Endothelial cell of umbilical vein (primary cell): ENCODE measurements around the gene ZC3H14. TPM values are rescaled to one million over a fixed set of nuclear protein-coding genes. Genes with fewer than 3 reads are reported as not detected.

Experiments used
- BruUV-seq: library from RNA; stranded (reverse); fragments of 400-500 nt; replicated peaks from 2 replicates; lab custom pipeline; 2021; lab: Mats Ljungman, UMichigan
- CTCF ChIA-PET: fragments of 300-600, 350-600 bp; sonication (Branson Sonifier 250); formaldehyde crosslinking; loops from one replicate; lab custom pipeline; 2021; ENCODE audit warnings: antibody characterized with exemption, inconsistent platforms; lab: Charles Lee
- POLR2A ChIA-PET: fragments of 300-600, 350-600 bp; sonication (Branson Sonifier 250); formaldehyde crosslinking; loops from one replicate; lab custom pipeline; 2021; ENCODE audit warnings: antibody characterized with exemption, inconsistent platforms; lab: Charles Lee
- DNase-seq: peaks from one replicate; pipeline ENCODE4 v3.0.0-alpha.2; 2011; ENCODE audit warnings: low read depth, low spot score
- FAIRE-seq: peaks from 2 replicates; lab custom pipeline; 2011; peaks lifted over from hg19 to GRCh38; lab: Jason Lieb, UNC
- H2AFZ ChIP-seq: 2 replicates; pipeline ENCODE4 v1.6.0; 2012; ENCODE audit warnings: low read depth, low read length, control low read depth, inconsistent platforms
- H3K27ac ChIP-seq: 2 replicates; pipeline ENCODE4 v1.5.1; 2011; ENCODE audit warnings: low read depth, mild to moderate bottlenecking, control low read depth, low read length, moderate library complexity; ENCODE audit not compliant: insufficient read depth
- H3K27me3 ChIP-seq, 2 experiments: 2 replicates each; pipeline versions ENCODE4 v1.6.0 to v1.6.1; 2011; ENCODE audit warnings: low read length in 2 of 2, mixed read lengths in 1 of 2; ENCODE audit not compliant: control insufficient read depth in 2 of 2, insufficient read depth in 2 of 2
- H3K36me3 ChIP-seq, 2 experiments: 2 replicates in 1 of 2; 3 replicates in 1 of 2; pipeline ENCODE4 v1.5.1; 2011; ENCODE audit warnings: low read length in 2 of 2, mild to moderate bottlenecking in 1 of 2, moderate library complexity in 1 of 2; ENCODE audit not compliant: control insufficient read depth in 2 of 2, insufficient read depth in 2 of 2; ENCODE audit errors: extremely low read depth in 1 of 2
- H3K4me1 ChIP-seq: 3 replicates; pipeline ENCODE4 v1.5.1; 2011; ENCODE audit warnings: mild to moderate bottlenecking, low read length; ENCODE audit not compliant: control insufficient read depth, insufficient read depth; ENCODE audit errors: extremely low read depth
- H3K4me2 ChIP-seq: 2 replicates; pipeline ENCODE4 v1.6.1; 2011; ENCODE audit warnings: low read length, control low read depth, mixed read lengths; ENCODE audit not compliant: insufficient read depth
- H3K4me3 ChIP-seq, 3 experiments: fragments of 200-600 bp in 1 of 3; sonication (generic), shearing (Covaris generic) in 1 of 3; replicated peaks in 1 of 3; 2 replicates each; pipeline ENCODE4 v1.5.1; 2011 to 2016; ENCODE audit warnings: control low read depth in 3 of 3, low read length in 3 of 3, mild to moderate bottlenecking in 2 of 3, inconsistent platforms in 1 of 3, low read depth in 1 of 3, moderate library complexity in 1 of 3; ENCODE audit not compliant: insufficient read depth in 1 of 3
- H3K79me2 ChIP-seq: 2 replicates; pipeline ENCODE4 v1.6.0; 2012; ENCODE audit warnings: low read length, inconsistent platforms; ENCODE audit not compliant: control insufficient read depth, insufficient read depth
- H3K9ac ChIP-seq: replicated peaks from 2 replicates; pipeline ENCODE3; 2011; ENCODE audit warnings: low read length, control low read depth; ENCODE audit not compliant: insufficient read depth; ENCODE audit errors: extremely low read depth
- H3K9me1 ChIP-seq: replicated peaks from 3 replicates; pipeline ENCODE4 v1.6.0; 2011; ENCODE audit warnings: mild to moderate bottlenecking, low read length; ENCODE audit not compliant: control insufficient read depth, insufficient read depth; ENCODE audit errors: extremely low read depth
- H3K9me3 ChIP-seq: replicated peaks from 2 replicates; pipeline ENCODE4 v1.5.1; 2012; ENCODE audit warnings: low read length, inconsistent platforms; ENCODE audit not compliant: control insufficient read depth, insufficient read depth
- H4K20me1 ChIP-seq: replicated peaks from 2 replicates; pipeline ENCODE3; 2011; ENCODE audit warnings: mild to moderate bottlenecking, low read length; ENCODE audit not compliant: control insufficient read depth, insufficient read depth; ENCODE audit errors: extremely low read depth
- CTCF ChIP-seq, 2 donors: IDR thresholded peaks; 1 replicate in 1 of 2; 2 replicates in 1 of 2; pipeline ENCODE4 v1.5.1; 2011; ENCODE audit warnings: low read length in 2 of 2, mild to moderate bottlenecking in 2 of 2, moderate library complexity in 2 of 2, control low read depth in 1 of 2, inconsistent platforms in 1 of 2, low read depth in 1 of 2; ENCODE audit not compliant: insufficient read depth in 1 of 2; ENCODE audit errors: extremely low read depth in 1 of 2
- EZH2 ChIP-seq: IDR thresholded peaks from 2 replicates; pipeline ENCODE4 v1.6.1; 2012; ENCODE audit warnings: borderline replicate concordance, low read depth, mild to moderate bottlenecking, moderate library complexity, low read length, inconsistent platforms; ENCODE audit not compliant: severe bottlenecking
- FOS ChIP-seq: IDR thresholded peaks from 2 replicates; pipeline ENCODE4 v1.6.1; 2011; ENCODE audit warnings: mild to moderate bottlenecking, low read length, moderate library complexity, borderline replicate concordance; ENCODE audit not compliant: insufficient read depth
- GATA2 ChIP-seq: IDR thresholded peaks from 2 replicates; pipeline ENCODE4 v1.7.0; 2011; ENCODE audit warnings: low read depth, mild to moderate bottlenecking, moderate library complexity, mixed read lengths, low read length; ENCODE audit not compliant: insufficient read length, insufficient read depth
- JUN ChIP-seq: IDR thresholded peaks from 2 replicates; pipeline ENCODE4 v1.6.1; 2011; ENCODE audit warnings: borderline replicate concordance, low read depth; ENCODE audit not compliant: insufficient read length, insufficient read depth
- MAX ChIP-seq: IDR thresholded peaks from 2 replicates; pipeline ENCODE4 v1.6.1; 2011; ENCODE audit not compliant: insufficient read depth, insufficient read length
- MYC ChIP-seq: IDR thresholded peaks from one replicate; pipeline ENCODE4 v1.6.1; 2011; ENCODE audit warnings: mild to moderate bottlenecking, low read depth, low read length
- POLR2A ChIP-seq: IDR thresholded peaks from 2 replicates; pipeline ENCODE4 v1.6.1; 2012; ENCODE audit warnings: low read depth, mild to moderate bottlenecking, control low read depth, low read length
- POLR2AphosphoS5 ChIP-seq: IDR thresholded peaks from 2 replicates; pipeline ENCODE4 v1.6.1; 2012; ENCODE audit warnings: low read depth, mild to moderate bottlenecking, control low read depth, low read length, moderate library complexity; ENCODE audit not compliant: insufficient read depth
- dilution Hi-C: fragments of 300-500 bp; cut with MboI; formaldehyde crosslinking; loops from one replicate; pipeline ENCODE4 v1.15.0; 2019; ENCODE audit warnings: low sequenced_read_pairs; ENCODE audit not compliant: extremely low pct_ligation_motif_present
- intact Hi-C: fragments of 100-400 bp; cut with micrococcal nuclease; formaldehyde crosslinking; loops from one replicate; pipeline ENCODE4 v1.10.0; 2022
- polyA plus RNA-seq, 4 experiments: library from polyadenylated mRNA; depleted of rRNA in 3 of 4; stranded (reverse) in 3 of 4; unstranded in 1 of 4; fragments of >200 nt; gene quantifications; 2 replicates each; pipeline versions ENCODE4 v1.2.1 to v1.2.3, GENCODE V29; 2011 to 2012; ENCODE audit warnings: missing spikeins in 1 of 4
- total RNA-seq: library from RNA; stranded (reverse); gene quantifications from 2 replicates; pipeline ENCODE4 v1.2.3, GENCODE V29; 2021

The ZC3H14 gene
- total and polyA plus RNA-seq, 2 donors (not counting 3 experiments of a cell fraction or from before 2014, with no cell fraction given): 61.2 to 61.8 TPM

- Histone ChIP-seq H3K9me1 (no peaks in the 10 kb centered on the region), H3K9me3 (no peaks in the 10 kb centered on the region), H3K27me3 (no peaks in the 10 kb centered on the region), H2AFZ (peak overlapping the region; percentile 81), H3K27ac (peak overlapping the region; percentile 78), H3K4me1 (peaks cover 34% of the 10 kb centered on the region), H3K4me2 (peak overlapping the region; percentile 99), H3K36me3 (peaks cover 0 to under 1% of the 10 kb centered on the region in 2 experiments), H3K9ac (peak overlapping the region; percentile 94), H4K20me1 (no peaks in the 10 kb centered on the region), H3K4me3 (peak overlapping the region; percentile 71 to 100 (median 100)), H3K79me2 (peaks cover 38% of the 10 kb centered on the region)
- DNase-seq: peak; percentile 57
- FAIRE-seq: peak; percentile 35
- TF ChIP-seq MAX (no peak), POLR2A (no peak), MYC (no peak)
- ChIA-PET CTCF (interaction anchor here (1.0 to 2.3 kb wide), 2 partner anchors 9 to 609 kb away, joined by 3 to 7 read pairs; partner anchors contain the start of gene ZC3H14), POLR2A (no interaction called here)
- TSS peak; percentile 42 for BruUV-seq
- dilution Hi-C loops (no loop called here), intact Hi-C loops (loop anchor here (5.0 to 10.0 kb wide), 3 partner anchors 167 to 471 kb away; partner anchors contain the start of genes EML5 and SPATA7)
These were observed 8.9 kb upstream of the ZC3H14 start for GRCh38 chr14:88553886-88554456.

GRCh38 chr14:88554457-88555286 is 8.2 kb upstream of the ZC3H14 start, which contains the start of gene PTPN21:
Gene PTPN21 (minus strand): TSS chr14:88555007. CDS start chr14:88550417, 4,590 bp downstream.
- no peaks in the 10 kb centered on the region for H3K27me3 ChIP-seq
- POLR2A ChIA-PET: no interaction called here
- CTCF ChIA-PET: interaction anchor here (1.1 kb wide), 1 partner anchor 63 kb away, joined by 3 read pairs; no protein-coding TSS in a partner anchor
- TF ChIP-seq EZH2 (no peak), GATA2 (no peak), CTCF (IDR thresholded peaks at IDR 0.05; ENCODE audit: extremely low read depth in 1 of 2, insufficient read depth in 1 of 2, low read depth in 1 of 2, low read length in 2 of 2) (no peak), MAX (no peak), MYC (no peak), FOS (peak; percentile 53), POLR2A (peak; percentile 53), JUN (no peak), POLR2AphosphoS5 (peak; percentile 85)
- no peaks in the 10 kb centered on the region for H3K9me3 ChIP-seq
- peak within 1 kb of the TSS; percentile 94 for H3K9ac ChIP-seq
- H4K20me1 ChIP-seq: no peaks in the 10 kb centered on the region
- peak within 1 kb of the TSS; percentile 78 for H3K27ac ChIP-seq
- peak within 1 kb of the TSS; percentile 99 for H3K4me2 ChIP-seq
- H3K79me2 ChIP-seq: peaks cover 38% of the 10 kb centered on the region
- peaks cover 34% of the 10 kb centered on the region for H3K4me1 ChIP-seq
- no peaks in the 10 kb centered on the region for H3K9me1 ChIP-seq
- dilution Hi-C loops (no loop called here), intact Hi-C loops (loop anchor here (5.0 to 10.0 kb wide), 4 partner anchors 167 to 470 kb away; partner anchors contain the start of genes EML5 and SPATA7)
- DNase-seq: peak; percentile 69
- H2AFZ ChIP-seq: peak within 1 kb of the TSS; percentile 81
- BruUV-seq: no TSS peak
- peak; percentile 56 for FAIRE-seq
- H3K36me3 ChIP-seq: no peaks in the 10 kb centered on the region
- H3K4me3 ChIP-seq: peak within 1 kb of the TSS; percentile 71 to 100 (median 100)
